ENCODE results near the gene EDN2.

The EDN2 gene

GRCh38 chr1:41517062-41517438 lies 32.6 kb upstream of the EDN2 start:
- no peak for DNase-seq (ENCODE audit: low read depth in 2 of 2)

GRCh38 chr1:41516168-41517061 lies 31.9 kb upstream of the EDN2 start:
- DNase-seq (ENCODE audit: low read depth in 2 of 2) = peak; percentile 48 to 55

- no peak for DNase-seq (ENCODE audit: low read depth in 2 of 2)
These were observed 31.3 kb upstream of the EDN2 start for GRCh38 chr1:41515778-41516167.

DNA sequence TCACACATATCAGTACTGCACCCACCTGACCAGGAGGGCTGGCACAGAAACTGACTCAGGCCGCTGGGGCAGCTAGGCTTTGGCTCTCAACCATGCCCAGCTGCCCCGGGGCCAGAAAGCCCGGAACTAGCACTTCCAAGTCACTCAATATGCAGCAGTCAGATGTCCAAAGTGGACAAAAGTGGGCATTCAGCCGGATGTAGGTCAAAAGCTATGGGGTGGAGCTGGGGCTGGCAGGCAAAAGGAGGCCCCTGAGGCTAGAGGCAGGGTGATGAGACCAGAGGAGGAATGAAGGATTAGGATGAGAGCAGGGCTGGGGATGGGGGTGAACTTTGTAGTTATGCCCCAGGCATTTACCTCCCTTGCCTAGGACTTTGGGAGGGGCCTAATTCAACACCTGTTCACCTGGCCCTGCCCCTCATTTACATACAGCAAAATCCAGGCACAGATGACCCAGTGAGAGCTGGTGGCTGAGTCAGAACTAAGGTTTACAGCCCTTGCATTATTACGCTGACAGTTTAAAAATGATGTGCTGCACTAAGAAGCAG lies 30.7 kb upstream of the EDN2 start:
- no peak for DNase-seq (ENCODE audit: low read depth in 2 of 2)

GRCh38 chr1:41514381-41514780 lies 29.9 kb upstream of the EDN2 start:
- DNase-seq (ENCODE audit: low read depth in 2 of 2) = no peak

- no peak for DNase-seq (ENCODE audit: low read depth in 2 of 2)
These were observed 28.9 kb upstream of the EDN2 start for GRCh38 chr1:41513383-41513735.

DNA sequence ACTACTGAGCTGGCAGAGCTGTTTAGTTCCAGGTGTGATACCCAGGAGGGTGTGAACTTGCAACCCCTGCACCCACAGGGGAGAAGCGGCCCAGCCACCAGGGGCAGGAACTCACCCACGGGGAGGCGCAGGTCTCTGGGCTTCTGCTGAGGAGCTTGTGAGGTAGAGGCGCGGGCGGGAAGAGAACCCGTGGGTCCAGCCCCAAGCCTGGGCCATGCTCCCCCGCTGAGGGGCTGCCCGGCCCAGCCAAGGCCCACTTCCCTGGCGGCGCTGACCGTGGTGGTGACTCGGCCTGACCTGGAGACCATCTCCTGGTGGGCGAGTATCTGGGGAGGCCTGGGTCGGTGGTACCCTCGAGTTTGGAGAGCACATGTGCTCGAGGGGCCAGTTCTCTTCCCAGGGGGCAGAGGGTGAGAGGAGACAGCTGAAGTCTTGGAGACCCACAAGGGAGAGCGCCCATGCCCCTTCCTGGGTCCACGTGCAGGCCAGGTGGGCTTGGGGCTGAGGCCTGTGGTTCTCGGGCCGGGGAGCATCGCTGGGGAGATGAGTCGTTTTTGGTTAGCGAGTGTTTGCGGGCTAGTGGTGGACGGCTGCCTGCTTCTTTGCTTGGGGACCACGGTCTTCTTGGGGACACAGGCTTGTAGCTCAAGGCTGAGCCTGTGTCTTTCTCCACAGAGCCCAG lies 28.4 kb upstream of the EDN2 start:
- no peak for DNase-seq (ENCODE audit: low read depth in 2 of 2)

GRCh38 chr1:41511239-41511540 lies 26.7 kb upstream of the EDN2 start:
- DNase-seq (ENCODE audit: low read depth in 2 of 2) = no peak

DNA sequence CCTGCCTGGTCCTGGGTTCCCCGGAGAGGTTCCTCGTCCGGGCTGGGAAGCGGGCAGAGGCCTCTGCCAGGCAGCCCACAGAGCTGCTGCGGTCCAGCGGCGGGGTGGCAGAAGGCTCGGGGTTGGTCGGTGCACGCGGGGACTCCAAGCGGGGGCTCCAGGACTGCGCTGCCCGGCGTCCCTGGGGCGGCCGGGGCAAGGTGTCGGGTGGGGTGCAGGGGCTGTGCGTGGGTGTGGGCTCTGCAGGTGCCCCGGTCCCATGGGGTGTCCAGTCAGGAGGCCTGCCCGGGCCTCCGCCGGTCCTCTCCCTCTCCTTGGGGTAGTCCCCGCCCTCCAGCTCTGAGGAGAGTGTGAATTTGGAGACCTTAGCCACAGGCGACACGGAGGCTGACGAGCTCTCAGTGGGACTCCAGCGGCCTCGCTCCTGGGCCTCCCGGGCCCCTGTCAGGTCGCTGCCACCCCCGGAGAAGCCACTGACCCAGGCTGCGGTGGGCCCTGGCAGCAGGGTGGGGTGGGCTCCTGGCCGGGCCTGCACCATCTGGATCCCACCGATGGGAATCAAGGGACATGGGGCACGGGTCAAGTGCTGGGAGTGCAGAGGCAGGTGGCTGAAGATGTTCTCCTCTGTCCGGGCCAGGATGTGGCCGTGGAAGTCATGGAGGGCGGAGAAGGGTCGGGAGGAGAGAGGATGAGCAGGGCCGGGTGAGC lies 26.2 kb upstream of the EDN2 start:
- DNase-seq (ENCODE audit: low read depth in 2 of 2) = no peak

DNA sequence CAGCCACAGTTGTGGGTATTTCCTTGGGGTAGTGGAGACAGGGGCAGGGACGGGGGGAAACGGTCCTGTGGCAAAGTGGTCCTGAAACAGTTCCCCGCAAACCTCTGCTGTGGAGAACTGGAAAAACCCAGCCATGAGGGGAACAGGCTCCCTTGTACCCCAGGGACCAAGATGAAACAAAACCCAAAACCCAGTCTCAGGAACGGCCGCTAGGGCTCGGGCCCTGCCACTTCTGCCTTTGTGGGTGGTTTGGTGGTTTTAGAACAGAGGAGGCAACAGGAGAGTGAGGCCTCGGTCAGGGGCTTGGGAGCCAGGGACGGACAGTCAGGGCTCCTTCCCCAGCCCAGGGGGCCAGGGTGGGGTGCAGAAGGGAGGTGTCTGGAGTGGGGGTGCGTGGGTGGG lies 24.8 kb upstream of the EDN2 start:
- no peak for DNase-seq (ENCODE audit: low read depth in 2 of 2)

DNA sequence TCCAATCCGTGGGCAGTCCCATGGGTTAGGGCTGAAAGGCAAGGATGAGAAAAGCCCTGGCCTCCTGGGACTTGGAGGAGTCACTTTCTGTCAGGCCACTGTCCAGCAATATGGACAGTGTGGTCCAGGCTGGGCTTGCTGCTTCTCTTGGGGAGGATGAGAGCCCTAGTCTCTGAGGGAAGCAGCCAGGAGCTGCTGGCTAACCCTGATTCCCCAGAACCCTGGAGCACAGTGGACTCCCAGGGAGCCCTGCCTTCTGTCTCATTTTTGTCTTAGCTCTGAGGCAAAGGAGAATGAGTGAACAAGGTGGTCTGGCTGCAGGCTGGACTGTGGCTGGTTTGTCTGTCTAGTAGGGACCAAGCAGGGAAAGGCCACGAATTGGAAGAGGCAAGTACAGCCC lies 23.8 kb upstream of the EDN2 start:
- no peak for DNase-seq (ENCODE audit: low read depth in 2 of 2)

- DNase-seq (ENCODE audit: low read depth in 2 of 2) = no peak
These were observed 23.4 kb upstream of the EDN2 start for GRCh38 chr1:41507836-41508235.

GRCh38 chr1:41507110-41507720 lies 22.7 kb upstream of the EDN2 start:
- DNase-seq (ENCODE audit: low read depth in 2 of 2) = no peak

DNA sequence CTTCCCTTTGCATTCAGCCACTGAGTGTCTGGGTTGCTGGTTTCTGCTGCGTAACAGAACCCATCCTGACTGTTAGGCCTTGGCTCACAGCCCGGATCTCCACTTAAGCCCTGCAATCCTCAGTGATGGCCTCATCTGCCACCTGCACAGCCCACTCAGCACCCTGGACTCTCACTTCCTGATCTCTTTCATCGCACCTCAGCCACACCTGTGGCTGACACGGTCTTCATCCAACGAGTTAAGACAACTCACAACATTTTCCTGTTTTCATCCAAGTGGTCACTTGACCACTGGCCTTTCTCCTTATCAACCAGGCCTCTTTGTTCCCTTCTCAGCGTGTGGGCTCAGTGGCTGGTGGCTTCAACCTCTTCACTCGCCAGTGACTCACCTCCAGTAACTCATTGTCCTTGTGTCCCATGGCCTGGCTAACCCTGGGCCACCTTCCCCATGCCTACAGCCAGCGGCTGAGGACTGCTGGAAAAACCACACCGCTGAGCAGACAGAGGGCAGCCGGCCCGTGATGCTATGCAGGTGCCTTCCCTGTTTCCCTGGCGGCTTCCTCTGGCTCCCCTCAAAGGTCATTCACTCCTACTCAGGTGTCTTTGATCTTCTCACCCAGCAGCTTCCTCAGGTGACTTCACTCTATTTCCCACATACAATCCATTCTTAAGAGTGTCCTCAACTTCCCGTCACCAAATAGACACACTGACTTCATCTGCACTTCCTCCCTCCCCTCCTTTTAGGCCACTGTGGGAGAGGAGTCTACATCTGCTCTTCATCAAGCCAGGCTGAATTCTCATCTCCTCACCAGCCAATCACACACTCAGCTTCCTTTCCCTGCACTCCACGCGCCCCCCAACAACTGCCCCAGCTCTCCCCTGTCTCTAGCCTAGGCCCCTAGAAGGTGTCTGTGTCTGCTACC lies 19.9 kb upstream of the EDN2 start:
- no peak for DNase-seq (ENCODE audit: low read depth in 2 of 2)

DNA sequence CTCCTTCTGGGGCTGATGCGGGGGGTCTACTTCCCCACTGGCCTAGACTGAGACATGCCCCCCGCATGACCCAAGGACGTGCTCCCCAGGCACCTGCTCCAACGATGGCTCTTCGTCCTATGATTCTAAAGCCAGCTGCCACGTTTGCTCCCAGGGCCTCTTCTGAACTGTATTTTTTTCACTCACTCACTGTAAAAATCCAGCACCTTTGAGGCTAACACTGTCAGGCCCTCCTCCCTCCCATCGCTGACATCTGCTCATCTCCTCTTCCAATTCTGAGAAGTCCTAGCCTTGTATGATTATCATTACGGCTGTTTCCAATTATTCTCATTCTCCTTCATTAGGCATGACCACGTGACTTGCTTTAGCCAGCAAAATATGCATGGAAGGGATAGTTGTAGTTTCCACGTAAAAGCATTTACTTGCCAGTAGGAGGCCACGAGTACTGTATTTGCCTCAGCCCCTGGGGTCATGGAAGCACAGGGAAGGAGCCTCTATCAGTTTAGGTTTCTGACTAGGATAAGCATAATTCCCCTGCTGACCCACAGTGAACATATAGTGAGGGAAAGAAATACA lies 19.1 kb upstream of the EDN2 start:
- DNase-seq (ENCODE audit: low read depth in 2 of 2) = no peak

- DNase-seq (ENCODE audit: low read depth in 2 of 2) = no peak
These were observed 18.4 kb upstream of the EDN2 start for GRCh38 chr1:41502912-41503311.

- DNase-seq (ENCODE audit: low read depth in 2 of 2) = no peak
These were observed 17.1 kb upstream of the EDN2 start for GRCh38 chr1:41501581-41501980.

DNA sequence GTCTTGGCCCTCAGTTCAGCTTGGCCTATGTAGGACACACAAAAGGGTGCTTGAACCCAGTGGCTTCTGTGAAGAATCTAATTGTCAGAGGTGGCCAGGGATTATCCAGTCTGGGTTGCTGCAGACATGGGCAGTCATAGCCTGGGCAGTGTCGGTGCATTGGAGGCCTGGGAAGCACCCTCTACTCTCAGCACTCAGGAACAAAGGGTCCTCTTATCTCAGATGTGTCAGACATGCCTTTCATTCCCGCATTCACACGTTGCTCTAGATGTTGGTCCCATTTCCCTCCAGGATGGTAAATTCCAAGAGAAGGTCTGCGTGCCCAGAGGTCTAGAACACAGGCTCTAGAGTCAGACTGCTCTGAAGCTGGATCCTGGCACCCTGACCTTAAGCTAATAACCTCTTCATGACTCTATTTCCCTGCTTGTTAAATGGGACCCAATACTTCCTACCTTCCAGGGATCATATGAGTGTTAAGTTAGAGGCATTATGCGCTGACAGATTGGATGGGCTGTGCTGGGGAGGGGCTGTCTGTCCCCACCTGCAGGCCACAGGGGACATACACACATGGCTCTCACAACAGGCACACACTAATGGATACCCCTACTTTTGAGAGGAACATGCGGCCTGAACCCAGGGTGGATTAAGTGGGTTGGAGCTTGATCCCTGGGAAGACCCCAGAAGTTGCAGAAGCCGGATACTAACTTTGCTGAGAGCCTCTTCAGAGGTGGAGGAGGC lies 16.5 kb upstream of the EDN2 start:
- no peak for DNase-seq (ENCODE audit: low read depth in 2 of 2)

GRCh38 chr1:41500378-41500777 lies 15.9 kb upstream of the EDN2 start:
- no peak for DNase-seq (ENCODE audit: low read depth in 2 of 2)

GRCh38 chr1:41499591-41499990 lies 15.1 kb upstream of the EDN2 start:
- DNase-seq (ENCODE audit: low read depth in 2 of 2) = no peak

Data from stimulated activated CD4-positive, alpha-beta T cell treated with anti-CD3 and anti-CD28 coated beads, Interleukin-1b, Interleukin-23, amount 100 ng/mL, for 4 hours (primary cell).